Activated naive CD8-positive, alpha-beta T cell treated with anti-CD3 and anti-CD28 coated beads for 36 hours (primary cell): ENCODE measurements around the gene DBX2. TPM values are rescaled to one million over a fixed set of nuclear protein-coding genes. Genes with fewer than 3 reads are reported as not detected.
"Not testable (repeated sequence)": the region's sequence is repeated elsewhere in the genome, so short reads cannot be mapped to it uniquely, and the experiment has no call there.

Experiments used
- DNase-seq: peaks from one replicate; pipeline ENCODE4 v3.0.0; 2021
- H3K27ac Mint-ChIP-seq: one replicate; pipeline ENCODE4 v1.8.0; 2022; ENCODE audit warnings: mild to moderate bottlenecking, moderate library complexity, mixed read lengths
- H3K27me3 Mint-ChIP-seq: one replicate; pipeline ENCODE4 v1.8.0; 2022; ENCODE audit warnings: mild to moderate bottlenecking, mixed read lengths
- H3K36me3 Mint-ChIP-seq: one replicate; pipeline ENCODE4 v1.8.0; 2021; ENCODE audit warnings: mild to moderate bottlenecking, mixed read lengths
- H3K4me1 Mint-ChIP-seq: one replicate; pipeline ENCODE4 v1.8.0; 2021; ENCODE audit warnings: mixed read lengths
- H3K4me3 Mint-ChIP-seq: one replicate; pipeline ENCODE4 v1.8.0; 2022; ENCODE audit warnings: mild to moderate bottlenecking, moderate library complexity, mixed read lengths
- H3K9me3 Mint-ChIP-seq: one replicate; pipeline ENCODE4 v1.8.0; 2022; ENCODE audit warnings: mixed read lengths
- total RNA-seq, 2 experiments: library from RNA; stranded (reverse); gene quantifications; one replicate each; pipeline ENCODE4 v1.2.3, GENCODE V29; 2021

DBX2 gene
- not detected for total RNA-seq

GRCh38 chr12:45050751-45051571 lies at the start of gene DBX2:
Gene DBX2, minus strand, starts transcription at chr12:45051099. Its CDS starts 172 bp downstream, at chr12:45050927.
- Mint-ChIP-seq H3K27ac (no peak within 1 kb of the TSS), H3K27me3 (peaks cover 69% of the 10 kb centered on the region), H3K4me1 (peaks cover 6% of the 10 kb centered on the region), H3K4me3 (peak within 1 kb of the TSS; percentile 55), H3K36me3 (no peaks in the 10 kb centered on the region), H3K9me3 (no peaks in the 10 kb centered on the region)
- peak; percentile 8 for DNase-seq

- peaks cover 34% of the 10 kb centered on the region for H3K27me3 Mint-ChIP-seq
- H3K36me3 Mint-ChIP-seq: no peaks in the 10 kb centered on the region
- H3K4me3 Mint-ChIP-seq: no peak overlapping the region
- H3K9me3 Mint-ChIP-seq: no peaks in the 10 kb centered on the region
- H3K27ac Mint-ChIP-seq: no peak overlapping the region
- no peaks in the 10 kb centered on the region for H3K4me1 Mint-ChIP-seq
- DNase-seq: no peak
These were observed 47.9 kb upstream of the DBX2 start for GRCh38 chr12:45098766-45099165.

- not testable (repeated sequence) for DNase-seq, H3K9me3 Mint-ChIP-seq, H3K36me3 Mint-ChIP-seq, H3K27ac Mint-ChIP-seq, H3K4me1 Mint-ChIP-seq, H3K4me3 Mint-ChIP-seq
- H3K27me3 Mint-ChIP-seq: peaks cover 43% of the 10 kb centered on the region
These were observed 44.5 kb upstream of the DBX2 start for GRCh38 chr12:45095417-45095816.

GRCh38 chr12:45093051-45093450 lies 42.2 kb upstream of the DBX2 start:
- Mint-ChIP-seq H3K36me3 (no peaks in the 10 kb centered on the region), H3K27me3 (peaks cover 38% of the 10 kb centered on the region), H3K9me3 (no peaks in the 10 kb centered on the region), H3K4me1 (no peaks in the 10 kb centered on the region), H3K4me3 (no peak overlapping the region), H3K27ac (no peak overlapping the region)
- no peak for DNase-seq

GRCh38 chr12:45089411-45090075 lies 38.6 kb upstream of the DBX2 start:
- no peak overlapping the region for H3K27ac Mint-ChIP-seq
- H3K9me3 Mint-ChIP-seq: peaks cover 5% of the 10 kb centered on the region
- no peaks in the 10 kb centered on the region for H3K4me1 Mint-ChIP-seq
- H3K27me3 Mint-ChIP-seq: peaks cover 40% of the 10 kb centered on the region
- H3K36me3 Mint-ChIP-seq: peaks cover 3% of the 10 kb centered on the region
- no peak for DNase-seq
- no peak overlapping the region for H3K4me3 Mint-ChIP-seq

GRCh38 chr12:45088608-45089007 lies 37.7 kb upstream of the DBX2 start:
- no peak overlapping the region for H3K27ac Mint-ChIP-seq
- peaks cover 38% of the 10 kb centered on the region for H3K27me3 Mint-ChIP-seq
- H3K4me3 Mint-ChIP-seq: no peak overlapping the region
- peaks cover 7% of the 10 kb centered on the region for H3K9me3 Mint-ChIP-seq
- no peaks in the 10 kb centered on the region for H3K4me1 Mint-ChIP-seq
- H3K36me3 Mint-ChIP-seq: peaks cover 3% of the 10 kb centered on the region
- no peak for DNase-seq

GRCh38 chr12:45084248-45084647 lies 33.3 kb upstream of the DBX2 start:
- H3K27ac Mint-ChIP-seq, DNase-seq, H3K4me3 Mint-ChIP-seq, H3K4me1 Mint-ChIP-seq, H3K36me3 Mint-ChIP-seq, H3K9me3 Mint-ChIP-seq: not testable (repeated sequence)
- H3K27me3 Mint-ChIP-seq: peaks cover 13% of the 10 kb centered on the region

GRCh38 chr12:45077251-45077650 lies 26.4 kb upstream of the DBX2 start:
- no peaks in the 10 kb centered on the region for H3K27me3 Mint-ChIP-seq
- no peak for DNase-seq
- no peaks in the 10 kb centered on the region for H3K36me3 Mint-ChIP-seq
- no peaks in the 10 kb centered on the region for H3K9me3 Mint-ChIP-seq
- H3K4me3 Mint-ChIP-seq: no peak overlapping the region
- no peak overlapping the region for H3K27ac Mint-ChIP-seq
- no peaks in the 10 kb centered on the region for H3K4me1 Mint-ChIP-seq

- no peak overlapping the region for H3K4me3 Mint-ChIP-seq
- DNase-seq: no peak
- no peaks in the 10 kb centered on the region for H3K4me1 Mint-ChIP-seq
- no peak overlapping the region for H3K27ac Mint-ChIP-seq
- H3K36me3 Mint-ChIP-seq: no peaks in the 10 kb centered on the region
- no peaks in the 10 kb centered on the region for H3K27me3 Mint-ChIP-seq
- H3K9me3 Mint-ChIP-seq: no peaks in the 10 kb centered on the region
These were observed 25.6 kb upstream of the DBX2 start for GRCh38 chr12:45076417-45077026.

GRCh38 chr12:45075587-45076282 lies 24.8 kb upstream of the DBX2 start:
- Mint-ChIP-seq H3K27me3 (no peaks in the 10 kb centered on the region), H3K27ac (no peak overlapping the region), H3K9me3 (no peaks in the 10 kb centered on the region), H3K4me1 (no peaks in the 10 kb centered on the region), H3K36me3 (no peaks in the 10 kb centered on the region), H3K4me3 (no peak overlapping the region)
- DNase-seq: no peak

GRCh38 chr12:45065125-45065626 lies 14.3 kb upstream of the DBX2 start:
- H3K36me3 Mint-ChIP-seq: peaks cover 1% of the 10 kb centered on the region
- H3K9me3 Mint-ChIP-seq: peaks cover 13% of the 10 kb centered on the region
- no peak for DNase-seq
- no peaks in the 10 kb centered on the region for H3K4me1 Mint-ChIP-seq
- H3K27me3 Mint-ChIP-seq: peaks cover 24% of the 10 kb centered on the region
- no peak overlapping the region for H3K27ac Mint-ChIP-seq
- H3K4me3 Mint-ChIP-seq: no peak overlapping the region

- Mint-ChIP-seq H3K4me3 (no peak overlapping the region), H3K9me3 (peaks cover 7% of the 10 kb centered on the region), H3K36me3 (peaks cover 1% of the 10 kb centered on the region), H3K27ac (no peak overlapping the region), H3K4me1 (no peaks in the 10 kb centered on the region), H3K27me3 (peaks cover 16% of the 10 kb centered on the region)
- DNase-seq: no peak
These were observed 10.1 kb upstream of the DBX2 start for GRCh38 chr12:45060976-45061375.

GRCh38 chr12:45051572-45052125 lies 750 bp upstream of the DBX2 start:
- peaks cover 6% of the 10 kb centered on the region for H3K4me1 Mint-ChIP-seq
- no peaks in the 10 kb centered on the region for H3K36me3 Mint-ChIP-seq
- H3K27me3 Mint-ChIP-seq: peaks cover 62% of the 10 kb centered on the region
- H3K4me3 Mint-ChIP-seq: peak overlapping the region; percentile 37
- DNase-seq: no peak
- no peaks in the 10 kb centered on the region for H3K9me3 Mint-ChIP-seq
- H3K27ac Mint-ChIP-seq: no peak overlapping the region

GRCh38 chr12:45049912-45050750 lies 768 bp downstream of the DBX2 start:
- Mint-ChIP-seq H3K36me3 (no peaks in the 10 kb centered on the region), H3K9me3 (no peaks in the 10 kb centered on the region), H3K4me1 (peaks cover 6% of the 10 kb centered on the region), H3K4me3 (no peak overlapping the region), H3K27me3 (peaks cover 72% of the 10 kb centered on the region), H3K27ac (no peak overlapping the region)
- DNase-seq: no peak
